Stimulated activated CD8-positive, alpha-beta memory T cell treated with anti-CD3 and anti-CD28 coated beads, Interleukin-4, amount 100 ng/mL, for 24 hours (primary cell): ENCODE measurements around the gene TAGLN.
"Not testable (repeated sequence)": the region's sequence is repeated elsewhere in the genome, so short reads cannot be mapped to it uniquely, and the experiment has no call there.

Experiments used
- DNase-seq: peaks from one replicate; pipeline ENCODE4 v3.0.0-alpha.2; 2020; ENCODE audit warnings: low read depth

TAGLN gene

GRCh38 chr11:117195761-117196160 is 3.4 kb upstream of the TAGLN start:
- no peak for DNase-seq

DNA sequence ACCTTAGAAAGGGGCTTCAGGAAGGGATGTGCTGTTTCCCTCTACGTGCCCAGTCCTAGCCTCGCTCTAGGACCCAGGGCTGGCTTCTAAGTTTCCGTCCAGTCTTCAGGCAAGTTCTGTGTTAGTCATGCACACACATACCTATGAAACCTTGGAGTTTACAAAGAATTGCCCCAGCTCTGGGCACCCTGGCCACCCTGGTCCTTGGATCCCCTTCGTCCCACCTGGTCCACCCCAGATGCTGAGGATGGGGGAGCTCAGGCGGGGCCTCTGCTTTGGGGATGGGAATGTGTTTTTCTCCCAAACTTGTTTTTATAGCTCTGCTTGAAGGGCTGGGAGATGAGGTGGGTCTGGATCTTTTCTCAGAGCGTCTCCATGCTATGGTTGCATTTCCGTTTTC is 2.2 kb upstream of the TAGLN start:
- DNase-seq: no peak

- no peak for DNase-seq
Measured at GRCh38 chr11:117197516-117198456, 1.4 kb upstream of the TAGLN start.

- no peak for DNase-seq
Measured at GRCh38 chr11:117198613-117199012, 557 bp upstream of the TAGLN start.

DNA sequence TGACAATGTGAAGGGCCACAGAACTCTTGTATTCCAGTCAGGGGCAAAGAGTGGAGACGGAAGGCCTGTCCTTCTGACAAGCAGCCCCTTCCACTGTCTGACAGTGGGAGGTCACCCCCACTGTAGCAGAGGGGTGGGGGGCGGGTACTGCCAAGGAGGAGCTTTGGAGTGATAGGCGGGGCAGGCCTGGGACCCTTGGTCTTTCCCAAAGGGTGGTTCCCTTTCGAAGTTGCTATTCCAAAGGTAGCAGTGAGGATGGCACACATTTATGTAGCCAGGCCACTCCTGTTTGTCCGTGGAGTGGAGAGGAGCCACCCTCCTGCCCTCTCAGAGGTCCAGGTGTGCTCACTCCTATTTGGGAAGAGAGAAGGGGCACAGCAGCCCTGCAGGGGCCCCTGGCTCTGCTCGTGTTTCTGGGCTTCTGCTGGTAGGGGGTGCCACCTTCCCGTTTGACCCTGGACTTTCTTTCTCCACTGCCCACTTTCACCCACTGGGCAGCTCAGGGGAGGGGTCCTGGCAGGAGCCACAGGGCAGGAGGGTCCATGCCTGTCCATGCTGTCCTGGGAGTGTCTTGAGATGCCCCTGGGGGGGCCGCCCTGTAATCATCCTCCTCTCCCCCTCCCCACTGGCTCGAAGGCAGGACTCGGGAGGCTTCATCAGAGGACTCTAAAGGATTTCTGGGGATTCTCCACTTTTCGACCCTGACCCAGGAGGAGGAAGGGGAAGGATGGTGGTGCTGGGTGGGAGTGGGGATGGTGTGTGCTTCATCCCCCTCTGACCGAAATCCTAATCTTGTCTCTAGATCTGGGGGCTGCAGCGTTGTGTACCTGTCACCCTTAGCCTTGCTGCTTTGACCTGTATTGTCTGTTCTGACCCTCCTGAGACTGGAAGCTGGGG is 994 bp downstream of the TAGLN start:
- no peak for DNase-seq

- no peak for DNase-seq
Measured at GRCh38 chr11:117200813-117201657, 1.9 kb downstream of the TAGLN start.

GRCh38 chr11:117201658-117202305 is 2.6 kb downstream of the TAGLN start:
- no peak for DNase-seq

DNA sequence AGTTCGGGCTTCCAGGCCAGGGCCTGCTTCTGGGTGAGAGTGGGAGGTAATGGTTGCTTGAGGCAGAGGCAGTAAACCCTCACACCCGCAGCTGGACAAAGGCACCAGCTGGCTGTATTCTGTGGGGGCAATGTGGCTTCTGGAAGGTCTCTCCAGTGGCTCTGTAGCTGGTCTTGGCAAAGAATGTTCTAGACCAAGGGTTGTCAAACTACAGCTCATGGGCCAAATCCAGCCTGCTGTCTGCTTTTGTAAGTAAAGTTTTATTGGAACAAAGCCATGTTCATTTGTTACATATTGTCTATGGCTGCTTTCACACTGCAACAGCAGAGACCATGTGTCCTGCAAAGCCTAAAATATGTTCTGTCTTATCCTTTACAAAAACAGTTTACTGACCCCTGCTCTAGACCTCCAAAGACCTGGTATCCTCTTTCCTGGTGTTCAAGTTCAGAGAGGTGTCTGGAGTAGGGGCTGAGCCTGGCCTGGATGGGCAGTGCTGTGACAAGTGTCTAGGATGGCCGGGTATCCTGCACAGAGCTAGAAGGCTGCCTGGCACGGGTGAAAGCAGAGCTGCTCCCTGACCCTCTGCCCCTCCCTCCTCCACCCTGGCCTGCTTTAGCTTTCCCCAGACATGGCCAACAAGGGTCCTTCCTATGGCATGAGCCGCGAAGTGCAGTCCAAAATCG is 3.4 kb downstream of the TAGLN start:
- no peak for DNase-seq

GRCh38 chr11:117203069-117203407 is 3.9 kb downstream of the TAGLN start:
- DNase-seq: no peak

- no peak for DNase-seq
Measured at GRCh38 chr11:117204283-117205080, 5.3 kb downstream of the TAGLN start.

- DNase-seq: no peak
Measured at GRCh38 chr11:117205211-117205818, 6.1 kb downstream of the TAGLN start.

- DNase-seq: not testable (repeated sequence)
Measured at GRCh38 chr11:117206111-117206510, 6.9 kb downstream of the TAGLN start.

DNA sequence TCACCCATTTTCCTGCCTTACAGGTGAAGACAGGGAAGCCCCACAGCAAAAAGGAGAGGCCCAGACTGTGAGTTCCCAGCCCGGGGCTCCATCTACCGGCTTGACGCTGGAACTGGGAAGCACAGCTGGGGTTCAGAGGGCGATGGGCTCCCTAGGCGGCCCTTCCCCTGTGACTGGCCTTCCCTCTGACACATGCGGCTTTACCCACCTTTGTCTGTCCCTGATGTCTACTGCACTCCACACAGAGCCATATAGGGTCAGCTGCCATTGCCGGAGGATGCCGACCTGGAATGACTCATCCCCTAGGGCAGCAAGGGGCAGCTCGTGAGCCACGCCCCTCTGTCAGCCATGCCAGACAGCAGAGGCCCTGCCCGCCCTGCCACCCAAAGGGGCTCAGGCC is 7.7 kb downstream of the TAGLN start:
- DNase-seq: not testable (repeated sequence)

DNA sequence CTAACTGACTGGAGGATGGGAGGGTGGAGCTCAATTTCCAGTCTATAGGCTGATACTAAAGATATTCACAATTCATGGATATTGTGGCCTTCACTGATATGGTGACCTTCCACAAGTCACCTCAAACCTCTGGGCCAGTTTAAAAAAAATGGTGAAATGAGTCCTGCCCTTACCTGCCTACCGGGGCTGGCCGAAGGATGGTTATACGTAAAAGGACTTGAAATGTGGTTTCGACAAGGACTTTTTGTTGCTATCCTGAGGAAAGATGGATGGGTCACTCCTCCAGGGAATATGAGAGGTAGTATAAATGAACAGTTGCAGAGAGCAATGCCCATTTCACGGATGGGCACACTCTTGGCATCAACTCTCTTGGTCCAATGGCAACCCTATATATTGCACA is 8.3 kb downstream of the TAGLN start:
- DNase-seq: not testable (repeated sequence)

GRCh38 chr11:117208710-117209109 is 9.5 kb downstream of the TAGLN start:
- not testable (repeated sequence) for DNase-seq

DNA sequence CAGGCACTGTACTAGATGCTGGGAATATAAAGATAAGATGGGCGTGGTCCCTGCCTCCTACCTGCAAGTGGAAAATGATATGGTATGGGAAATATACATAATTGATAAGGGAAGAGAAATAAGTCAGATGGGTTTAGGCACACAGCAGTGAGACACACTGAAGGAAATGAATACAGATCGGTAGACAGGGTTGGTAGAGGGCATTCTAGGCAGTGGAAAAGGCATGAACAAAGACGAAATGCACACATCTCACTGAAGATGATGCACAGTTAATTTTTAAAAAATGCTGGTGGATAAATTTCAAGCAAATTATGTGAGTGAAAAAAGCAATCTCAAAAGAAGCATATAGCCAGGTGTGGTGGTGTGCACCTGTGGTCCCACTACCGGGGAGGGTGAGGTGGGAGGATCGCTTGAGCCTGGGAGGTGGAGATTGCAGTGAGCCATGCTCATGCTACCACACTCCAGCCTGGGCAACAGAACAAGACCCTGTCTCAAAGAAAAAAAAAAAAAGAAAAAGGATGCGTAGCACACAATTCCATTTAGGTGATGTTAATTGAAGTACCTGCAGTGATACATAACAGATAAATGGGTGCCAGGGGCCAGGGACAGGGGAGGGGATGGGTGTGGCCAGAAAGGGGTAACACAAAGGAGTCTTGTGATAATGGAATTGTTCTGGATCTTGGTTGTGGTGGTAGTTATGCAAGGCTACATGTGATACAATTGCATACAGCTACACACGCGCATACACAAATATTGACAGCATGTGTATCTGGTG is 10.4 kb downstream of the TAGLN start:
- DNase-seq: not testable (repeated sequence)

DNA sequence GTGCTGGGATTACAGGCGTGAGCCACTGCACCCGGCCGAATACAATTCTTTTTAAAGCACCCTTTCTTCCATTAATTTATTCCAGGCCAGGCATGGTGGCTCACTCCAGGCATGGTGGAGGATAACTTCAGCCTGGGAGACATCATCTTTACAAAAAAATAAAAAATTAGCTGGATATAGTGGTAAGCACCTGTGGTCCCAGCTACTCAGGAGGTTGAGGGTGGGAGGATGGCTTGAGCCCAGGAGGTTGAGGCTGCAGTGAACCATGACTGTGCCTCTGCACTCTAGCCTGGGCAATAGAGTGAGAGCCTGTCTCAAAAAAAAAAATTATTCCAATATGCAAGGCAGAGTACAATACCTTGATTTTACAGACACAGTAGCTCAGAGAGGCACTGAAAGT is 11.4 kb downstream of the TAGLN start:
- no peak for DNase-seq

- no peak for DNase-seq
Measured at GRCh38 chr11:117212697-117213355, 13.7 kb downstream of the TAGLN start.
